GM18861 (cell line): ENCODE results near the gene PRM2.
"Not testable (repeated sequence)": the region's sequence is repeated elsewhere in the genome, so short reads cannot be mapped to it uniquely, and the experiment has no call there.

Experiments used
- ATAC-seq: cut with Tn5 transposase; IDR thresholded peaks from one replicate; pipeline ENCODE4 v1.9.1; 2021; ENCODE audit not compliant: unreplicated experiment

Gene PRM2

DNA sequence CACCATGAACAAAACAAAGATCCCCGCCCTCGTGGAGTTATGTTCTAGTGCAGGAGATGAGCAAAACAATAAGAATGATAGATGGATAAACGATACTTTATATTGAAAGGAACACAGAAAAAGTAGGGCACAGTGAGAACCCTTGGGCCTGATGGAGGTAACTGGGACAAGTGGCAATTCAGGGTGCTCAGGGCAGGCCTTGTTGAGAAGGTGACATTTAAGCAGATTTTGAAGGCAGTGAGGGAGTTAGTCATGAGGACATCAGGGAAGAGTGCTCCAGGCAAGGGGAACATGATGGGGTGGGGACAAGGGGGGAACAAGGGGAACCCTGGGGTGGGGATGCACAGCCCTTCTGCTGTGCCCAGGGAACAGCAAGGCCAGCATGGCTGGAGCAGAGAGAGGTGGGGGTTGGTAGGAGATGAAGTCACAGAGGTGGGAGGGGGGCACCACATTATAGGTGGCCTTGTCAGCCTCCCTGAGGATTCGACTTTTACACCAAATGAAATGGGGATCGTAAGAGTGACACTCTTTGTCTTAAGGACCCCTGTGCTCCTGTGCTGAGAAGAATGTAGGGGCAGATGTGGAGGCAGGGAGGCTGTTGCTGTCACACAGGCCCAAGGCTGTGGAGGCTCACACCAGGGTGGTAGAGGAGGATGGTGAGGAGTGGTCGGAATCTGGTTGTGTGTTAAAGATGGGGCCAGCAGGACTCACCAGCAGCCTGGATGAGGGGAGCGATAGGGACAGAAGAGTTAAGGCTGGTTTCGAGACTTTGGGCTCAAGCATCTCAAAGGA, 14.0 kb upstream of the PRM2 start:
- ATAC-seq: no peak

- ATAC-seq: not testable (repeated sequence)
These were observed 13.4 kb upstream of the PRM2 start for GRCh38 chr16:11289696-11290095.

GRCh38 chr16:11289202-11289601, 12.9 kb upstream of the PRM2 start:
- no peak for ATAC-seq

GRCh38 chr16:11285842-11286241, 9.6 kb upstream of the PRM2 start:
- ATAC-seq: no peak

- no peak for ATAC-seq
These were observed 7.6 kb upstream of the PRM2 start for GRCh38 chr16:11283820-11284248.

GRCh38 chr16:11280616-11281522, 4.6 kb upstream of the PRM2 start, which contains the start of gene PRM1:
PRM1 (minus strand) TSS chr16:11281330; CDS start chr16:11281238, 92 bp downstream.
- no peak for ATAC-seq

DNA sequence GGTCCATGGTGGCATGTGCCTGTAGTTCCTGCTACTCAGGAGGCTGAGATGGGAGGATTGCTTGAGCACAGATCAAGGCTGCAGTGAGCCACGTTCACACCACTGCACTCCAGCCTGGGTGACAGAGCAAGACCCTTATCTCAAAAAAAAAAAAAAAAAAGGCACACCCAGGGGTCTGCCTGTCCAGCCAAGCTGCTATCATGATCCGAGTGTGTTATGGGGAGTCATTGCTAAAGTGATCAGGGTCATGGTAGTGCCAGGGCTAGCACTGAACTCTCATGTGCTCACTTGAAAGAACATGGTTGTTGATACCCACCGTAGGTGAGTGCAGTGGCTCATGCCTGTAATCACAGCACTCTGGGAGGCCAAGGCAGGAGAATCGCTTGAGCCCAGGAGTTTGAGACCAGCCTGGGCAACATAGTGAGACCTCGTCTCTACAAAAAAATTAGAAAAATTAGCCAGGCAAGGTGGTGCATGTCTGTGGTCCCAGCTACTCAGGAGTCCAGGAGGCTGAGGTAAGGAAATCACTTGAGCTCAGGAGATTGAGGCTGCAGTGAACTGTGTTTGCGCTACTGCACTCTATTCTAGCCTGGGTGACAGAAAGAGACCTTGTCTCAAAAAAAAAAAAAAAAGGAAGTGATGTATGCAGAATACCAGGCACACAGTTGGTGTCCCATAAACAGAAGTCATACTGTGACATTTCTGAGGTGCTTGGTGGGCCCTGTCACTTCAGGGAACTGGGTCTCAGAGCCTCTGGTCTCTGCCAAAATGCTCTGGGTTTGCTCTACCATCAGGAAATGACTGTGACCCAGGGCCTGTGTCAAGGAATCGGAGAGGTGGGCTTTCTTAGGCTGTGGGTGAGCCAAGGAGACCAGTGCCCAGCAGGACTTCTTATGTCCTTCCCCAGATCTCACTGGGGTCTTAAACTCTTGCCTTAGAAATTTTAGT, 2.7 kb upstream of the PRM2 start:
- ATAC-seq: no peak

- no peak for ATAC-seq
These were observed 1.5 kb upstream of the PRM2 start for GRCh38 chr16:11277607-11278337.

- ATAC-seq: no peak
These were observed 765 bp upstream of the PRM2 start for GRCh38 chr16:11276896-11277593.

DNA sequence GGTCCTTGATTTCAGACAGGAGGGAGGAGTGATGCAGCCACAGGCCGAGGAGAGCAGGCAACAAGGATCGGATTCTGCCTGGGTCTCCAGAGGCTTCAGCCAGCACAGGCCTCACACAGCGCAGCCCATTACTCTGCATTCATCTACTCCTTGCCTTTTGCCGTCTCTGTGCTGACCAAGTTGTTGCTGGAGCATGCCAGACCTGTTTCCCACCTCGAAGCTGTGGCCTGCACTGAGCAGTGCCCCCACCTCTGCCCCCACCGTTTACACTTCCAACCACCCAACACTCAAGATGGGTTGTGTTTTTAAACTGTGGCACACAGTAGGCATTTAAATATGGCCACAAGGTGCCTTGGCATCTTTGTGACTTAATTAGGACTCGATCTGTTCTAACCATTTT, 1.3 kb downstream of the PRM2 start:
- no peak for ATAC-seq

DNA sequence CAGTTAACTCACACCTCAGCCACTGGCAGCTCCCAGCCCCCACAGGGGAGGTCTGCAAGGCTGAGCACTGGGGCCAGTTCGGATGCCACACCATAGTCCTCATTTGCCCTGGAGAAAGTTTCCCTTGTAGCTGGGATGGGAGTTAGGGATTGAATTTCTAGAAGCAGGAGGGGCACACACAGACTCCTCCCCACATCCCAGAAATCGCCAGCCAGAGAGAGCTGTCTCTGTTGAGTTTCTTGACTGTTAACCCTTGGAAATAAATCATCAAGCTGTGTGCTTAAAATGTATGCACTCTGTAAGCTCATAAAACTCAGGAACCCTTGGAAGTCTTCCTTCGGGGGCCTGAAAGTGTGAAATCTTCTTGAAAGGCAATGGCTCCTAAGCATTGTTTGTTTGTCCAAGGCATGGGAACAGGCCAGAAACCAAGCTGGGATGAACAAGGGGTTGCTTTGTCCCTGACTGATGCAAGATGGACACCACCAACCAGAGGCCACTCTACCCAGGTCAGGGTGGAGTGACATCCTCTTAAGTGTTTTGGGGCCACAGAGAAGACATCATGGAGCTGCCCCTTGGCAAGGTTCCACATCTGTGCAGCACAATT, 2.5 kb downstream of the PRM2 start:
- ATAC-seq: no peak

DNA sequence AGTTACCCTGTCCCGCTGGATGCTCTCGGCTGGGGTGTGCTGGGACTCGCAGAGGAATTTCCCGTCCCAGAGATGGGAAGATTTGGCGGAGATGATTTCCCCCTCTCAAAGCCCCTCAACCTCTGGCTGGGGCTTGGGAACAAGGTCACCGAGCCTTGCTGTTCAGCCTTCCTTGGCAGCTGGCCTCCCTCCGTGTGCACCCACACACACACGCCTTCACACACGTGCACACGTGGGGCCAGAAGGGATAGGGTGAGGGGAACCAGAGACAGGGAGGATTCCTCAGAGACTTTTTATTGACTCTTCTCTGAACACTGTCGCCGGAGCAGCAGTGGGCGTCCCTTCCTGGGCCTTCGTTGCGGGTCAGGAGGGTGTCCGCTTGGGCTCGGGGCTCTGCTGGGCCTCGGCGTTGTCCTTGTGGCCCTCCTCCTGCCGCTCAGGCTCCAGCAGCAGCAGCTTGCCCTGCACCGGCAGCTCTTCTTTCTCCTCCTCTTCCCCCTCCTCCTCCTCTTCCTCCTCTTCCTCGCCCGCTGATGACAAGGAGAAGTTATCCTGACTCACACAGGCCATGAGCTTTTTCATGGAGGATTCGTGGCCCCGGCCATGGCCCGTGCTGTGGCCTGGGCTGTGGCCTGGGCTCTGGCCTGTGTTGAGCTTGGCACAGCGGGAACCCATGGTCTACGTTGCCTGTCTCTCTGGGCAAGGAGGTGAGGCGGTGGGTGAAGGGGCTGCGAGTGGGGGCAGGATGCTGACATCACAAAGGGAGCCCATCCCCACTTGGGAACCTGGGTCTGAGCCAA, 3.2 kb downstream of the PRM2 start, which contains the start of gene PRM3:
TSS of gene PRM3 (minus strand) at position 709 of the 800 bp plus-strand sequence. CDS start at position 675, 34 bp downstream.
- ATAC-seq: no peak

GRCh38 chr16:11272484-11272883, 3.8 kb downstream of the PRM2 start:
- no peak for ATAC-seq

DNA sequence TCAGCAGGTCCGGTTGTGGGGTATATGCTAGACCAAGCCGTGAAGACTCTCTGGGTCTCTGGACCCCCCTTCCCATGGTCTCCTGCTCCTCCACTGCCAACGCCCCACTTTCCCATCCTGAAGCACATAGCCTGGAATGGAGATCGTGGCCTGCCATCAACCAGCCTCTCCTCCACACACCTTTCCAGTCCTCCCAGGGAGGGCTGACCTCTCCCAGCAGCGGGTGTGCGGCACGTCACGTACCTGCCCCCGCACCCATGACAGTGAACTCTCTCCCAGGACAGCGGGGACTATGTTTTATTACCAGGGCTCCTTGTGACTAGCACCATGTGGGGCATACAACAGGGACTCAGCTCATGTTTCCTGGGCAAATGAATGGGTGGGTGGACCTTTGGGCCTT, 4.7 kb downstream of the PRM2 start:
- ATAC-seq: no peak

DNA sequence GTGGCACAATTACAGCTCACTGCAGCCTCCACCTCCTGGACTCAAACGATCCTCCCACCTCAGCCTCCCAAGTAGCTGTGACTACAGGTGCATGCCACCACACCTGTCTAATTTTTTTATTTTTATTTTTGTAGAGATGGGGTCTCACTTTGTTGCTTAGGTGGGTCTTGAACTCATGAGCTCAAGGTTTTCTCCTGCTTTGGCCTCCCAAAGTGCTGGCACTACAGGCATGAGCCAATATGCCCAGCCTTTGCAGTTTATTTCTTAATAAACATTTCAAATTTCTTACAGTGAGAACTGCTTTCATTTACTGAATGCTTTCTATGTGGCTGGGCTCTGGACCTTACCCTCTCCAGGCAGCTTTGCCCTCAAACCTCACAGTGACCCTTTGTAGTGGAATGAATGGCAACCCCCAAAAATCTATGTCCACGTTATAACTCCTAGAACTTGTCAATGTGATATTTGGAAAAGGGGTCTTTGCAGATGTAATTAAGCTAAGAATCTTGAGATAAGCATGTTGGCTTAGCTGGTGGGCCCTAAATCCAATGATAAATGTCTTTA, 5.6 kb downstream of the PRM2 start:
- ATAC-seq: no peak

DNA sequence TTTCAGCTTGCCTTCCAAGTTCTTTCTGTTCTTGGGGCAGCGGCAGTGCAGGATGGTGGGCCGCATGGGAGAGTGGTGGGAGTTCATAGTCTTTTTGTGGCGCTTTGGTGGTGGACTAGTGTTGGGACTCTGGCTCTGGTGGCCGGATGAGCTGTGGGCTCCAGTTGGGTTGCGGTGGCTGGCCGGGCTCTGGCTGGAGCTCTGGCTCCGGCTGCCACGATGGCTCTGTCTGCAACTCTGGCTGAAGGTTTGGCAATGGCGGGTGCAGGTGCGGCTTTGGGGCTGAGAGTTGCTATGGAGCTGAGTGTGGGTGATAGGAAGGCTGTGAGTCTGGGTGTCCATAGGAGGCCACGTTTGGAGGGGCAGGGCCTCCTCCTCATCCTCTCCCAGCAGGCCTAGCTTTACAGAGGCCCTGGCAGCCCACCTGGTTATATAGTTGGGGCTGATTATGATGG, 7.3 kb downstream of the PRM2 start, which contains the start of gene TNP2:
TSS of gene TNP2 (minus strand) at position 405 of the 455 bp plus-strand sequence. CDS start at position 342, 63 bp downstream.
- ATAC-seq: no peak

GRCh38 chr16:11265124-11265523, 11.2 kb downstream of the PRM2 start:
- no peak for ATAC-seq
